ENCODE data around the gene CDC5L. TPM values are rescaled to one million over a fixed set of nuclear protein-coding genes. Genes with fewer than 3 reads are reported as not detected.
A peak's percentile ranks its signal among the peaks of the same experiment; 100 is the strongest.

CDC5L gene
- total and polyA plus RNA-seq, 9 donors, result 13.0 to 24.0 (median 19.5) TPM

- no peak overlapping the region for H3K4me3 ChIP-seq
- TF ChIP-seq POLR2A (IDR thresholded peaks at IDR 0.05) (no peak), CTCF (IDR thresholded peaks at IDR 0.05) (peak; percentile 86 to 92 (median 86))
- H3K4me1 ChIP-seq (ENCODE audit: insufficient read depth), result peaks cover 9% of the 10 kb centered on the region
- H3K27ac ChIP-seq, result no peak overlapping the region
- DNase-seq, result peak; percentile 73 to 88 (median 81)
- no peaks in the 10 kb centered on the region for H3K9me3 ChIP-seq
- no peaks in the 10 kb centered on the region for H3K36me3 ChIP-seq
- intact Hi-C loops (cut with DNase I), result loop anchor here in 3 of 4 donors (2.0 to 10.0 kb wide), 8 partner anchors 179 to 1449 kb away; no protein-coding TSS in a partner anchor
- WGBS, 3 donors, result 43 to 44% (median 43%) methylated on average over 22 to 23 of the region's 23 CpGs
- H3K27me3 ChIP-seq, result no peaks in the 10 kb centered on the region
These were observed 88.4 kb downstream of the CDC5L start for GRCh38 chr6:44475779-44476434.

GRCh38 chr6:44476849-44477248 is 89.3 kb downstream of the CDC5L start:
- WGBS, 3 donors, result 88 to 99% (median 96%) methylated on average over 10 of the region's 10 CpGs
- no peaks in the 10 kb centered on the region for H3K9me3 ChIP-seq

DNA sequence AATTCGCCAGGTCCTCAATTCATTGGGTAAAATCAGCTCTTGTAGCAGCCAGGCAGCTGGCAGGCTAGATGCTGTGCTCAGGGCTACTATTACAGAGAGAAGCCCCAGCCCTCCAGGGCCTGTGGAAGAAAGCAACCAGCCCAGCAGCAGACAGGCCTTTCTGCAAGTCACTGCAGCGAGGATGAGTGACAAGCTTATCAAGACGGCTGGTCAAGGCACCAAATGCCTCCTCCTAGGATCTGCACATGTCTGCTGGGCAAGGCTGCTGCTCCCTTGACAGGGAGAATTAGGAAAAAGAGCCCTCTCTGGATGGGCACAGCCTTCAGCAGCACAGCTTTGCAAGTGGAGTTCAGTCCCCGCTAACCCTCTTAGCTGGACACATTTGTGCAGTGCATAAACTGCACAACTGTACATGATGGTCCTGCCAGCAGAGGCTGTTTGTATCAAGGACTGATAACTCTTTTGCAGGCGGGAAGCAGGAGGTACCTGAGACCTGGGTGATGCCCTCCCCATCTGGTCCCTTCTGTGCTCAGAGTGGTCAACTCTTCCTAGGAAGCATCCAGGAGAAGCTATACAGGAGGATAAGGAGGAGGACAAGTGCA is 89.9 kb downstream of the CDC5L start:
- no peaks in the 10 kb centered on the region for H3K9me3 ChIP-seq
- H3K27me3 ChIP-seq, result no peaks in the 10 kb centered on the region
- H3K36me3 ChIP-seq, result no peaks in the 10 kb centered on the region
- no peak for DNase-seq
- no peak overlapping the region for H3K27ac ChIP-seq
- TF ChIP-seq EP300 (IDR thresholded peaks at IDR 0.05) (no peak), CTCF (IDR thresholded peaks at IDR 0.05) (no peak), POLR2A (IDR thresholded peaks at IDR 0.05) (no peak)
- intact Hi-C loops (cut with DNase I), result loop anchor here in 3 of 4 donors (2.0 to 10.0 kb wide), 8 partner anchors 177 to 1447 kb away; no protein-coding TSS in a partner anchor
- 97 to 98% (median 97%) methylated on average over 5 of the region's 5 CpGs for WGBS, 3 donors
- H3K4me3 ChIP-seq, result no peak overlapping the region
- H3K4me1 ChIP-seq (ENCODE audit: insufficient read depth), result peaks cover 6% of the 10 kb centered on the region

More at GRCh38 chr6:44476849-44477248, 89.3 kb downstream of the CDC5L start:
- peaks cover 6% of the 10 kb centered on the region for H3K4me1 ChIP-seq (ENCODE audit: insufficient read depth)
- H3K27ac ChIP-seq, result no peak overlapping the region
- H3K27me3 ChIP-seq, result no peaks in the 10 kb centered on the region
- no peak for DNase-seq
- no peaks in the 10 kb centered on the region for H3K36me3 ChIP-seq
- intact Hi-C loops (cut with DNase I), result loop anchor here in 3 of 4 donors (2.0 to 10.0 kb wide), 8 partner anchors 178 to 1448 kb away; no protein-coding TSS in a partner anchor
- no peak overlapping the region for H3K4me3 ChIP-seq
- TF ChIP-seq EP300 (IDR thresholded peaks at IDR 0.05) (no peak), CTCF (IDR thresholded peaks at IDR 0.05) (no peak), POLR2A (IDR thresholded peaks at IDR 0.05) (no peak)

GRCh38 chr6:44478158-44478557 is 90.7 kb downstream of the CDC5L start:
- no peaks in the 10 kb centered on the region for H3K9me3 ChIP-seq
- no peak for DNase-seq
- intact Hi-C loops (cut with DNase I), result loop anchor here in 3 of 4 donors (5.0 to 10.0 kb wide), 7 partner anchors 177 to 1447 kb away; no protein-coding TSS in a partner anchor
- TF ChIP-seq CTCF (IDR thresholded peaks at IDR 0.05) (no peak), EP300 (IDR thresholded peaks at IDR 0.05) (no peak), POLR2A (IDR thresholded peaks at IDR 0.05) (no peak)
- H3K27me3 ChIP-seq, result no peaks in the 10 kb centered on the region
- H3K36me3 ChIP-seq, result no peaks in the 10 kb centered on the region
- WGBS, 3 donors, result 84 to 91% (median 86%) methylated on average over 3 of the region's 3 CpGs
- H3K27ac ChIP-seq, result no peak overlapping the region
- H3K4me1 ChIP-seq (ENCODE audit: insufficient read depth), result peaks cover 6% of the 10 kb centered on the region
- H3K4me3 ChIP-seq, result no peak overlapping the region
